Measurements from ENCODE around the gene KCNJ11. TPM values are rescaled to one million over a fixed set of nuclear protein-coding genes. Genes with fewer than 3 reads are reported as not detected.

KCNJ11 gene
- polyA plus RNA-seq, 1 donor from 2014 or later: 8.0 TPM

DNA sequence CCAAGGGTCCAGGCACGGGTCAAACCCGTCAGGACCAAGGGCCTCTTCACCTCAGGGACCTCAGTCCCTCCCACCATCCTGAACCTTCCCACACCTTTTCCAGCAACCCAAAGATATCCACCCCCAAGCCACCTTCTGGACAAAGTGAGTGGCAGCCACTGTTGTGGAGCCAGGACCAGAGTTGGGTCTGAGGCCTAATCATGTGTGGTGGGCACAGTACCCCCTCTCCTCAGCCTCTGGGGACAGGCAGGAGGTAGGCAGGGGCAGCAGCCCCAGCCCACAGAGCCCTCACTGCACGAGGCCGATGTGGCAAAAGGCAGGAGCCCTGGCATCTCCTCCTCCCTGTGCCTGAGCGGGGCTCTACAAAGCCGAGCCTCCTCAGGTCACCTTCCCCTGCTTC lies 2.5 kb downstream of the KCNJ11 start:
- H4K20me1 ChIP-seq (ENCODE audit: insufficient read depth): no peaks in the 10 kb centered on the region
- no peak for TF ChIP-seq SMC3 (conservative IDR thresholded peaks at IDR 0.05; ENCODE audit: poor library complexity)
- TF ChIP-seq, protein P1, sequence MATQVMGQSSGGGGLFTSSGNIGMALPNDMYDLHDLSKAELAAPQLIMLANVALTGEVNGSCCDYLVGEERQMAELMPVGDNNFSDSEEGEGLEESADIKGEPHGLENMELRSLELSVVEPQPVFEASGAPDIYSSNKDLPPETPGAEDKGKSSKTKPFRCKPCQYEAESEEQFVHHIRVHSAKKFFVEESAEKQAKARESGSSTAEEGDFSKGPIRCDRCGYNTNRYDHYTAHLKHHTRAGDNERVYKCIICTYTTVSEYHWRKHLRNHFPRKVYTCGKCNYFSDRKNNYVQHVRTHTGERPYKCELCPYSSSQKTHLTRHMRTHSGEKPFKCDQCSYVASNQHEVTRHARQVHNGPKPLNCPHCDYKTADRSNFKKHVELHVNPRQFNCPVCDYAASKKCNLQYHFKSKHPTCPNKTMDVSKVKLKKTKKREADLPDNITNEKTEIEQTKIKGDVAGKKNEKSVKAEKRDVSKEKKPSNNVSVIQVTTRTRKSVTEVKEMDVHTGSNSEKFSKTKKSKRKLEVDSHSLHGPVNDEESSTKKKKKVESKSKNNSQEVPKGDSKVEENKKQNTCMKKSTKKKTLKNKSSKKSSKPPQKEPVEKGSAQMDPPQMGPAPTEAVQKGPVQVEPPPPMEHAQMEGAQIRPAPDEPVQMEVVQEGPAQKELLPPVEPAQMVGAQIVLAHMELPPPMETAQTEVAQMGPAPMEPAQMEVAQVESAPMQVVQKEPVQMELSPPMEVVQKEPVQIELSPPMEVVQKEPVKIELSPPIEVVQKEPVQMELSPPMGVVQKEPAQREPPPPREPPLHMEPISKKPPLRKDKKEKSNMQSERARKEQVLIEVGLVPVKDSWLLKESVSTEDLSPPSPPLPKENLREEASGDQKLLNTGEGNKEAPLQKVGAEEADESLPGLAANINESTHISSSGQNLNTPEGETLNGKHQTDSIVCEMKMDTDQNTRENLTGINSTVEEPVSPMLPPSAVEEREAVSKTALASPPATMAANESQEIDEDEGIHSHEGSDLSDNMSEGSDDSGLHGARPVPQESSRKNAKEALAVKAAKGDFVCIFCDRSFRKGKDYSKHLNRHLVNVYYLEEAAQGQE (IDR thresholded peaks at IDR 0.05; ENCODE audit: borderline replicate concordance): no peak
- TF ChIP-seq EZH2 (IDR thresholded peaks at IDR 0.05; ENCODE audit: borderline replicate concordance, insufficient read depth, low read length, poor library complexity, severe bottlenecking): no peak
- TF ChIP-seq RAD21 (conservative IDR thresholded peaks at IDR 0.05): no peak
- no peak for TF ChIP-seq POLR2AphosphoS5 (IDR thresholded peaks at IDR 0.05)
- TF ChIP-seq, protein P2, sequence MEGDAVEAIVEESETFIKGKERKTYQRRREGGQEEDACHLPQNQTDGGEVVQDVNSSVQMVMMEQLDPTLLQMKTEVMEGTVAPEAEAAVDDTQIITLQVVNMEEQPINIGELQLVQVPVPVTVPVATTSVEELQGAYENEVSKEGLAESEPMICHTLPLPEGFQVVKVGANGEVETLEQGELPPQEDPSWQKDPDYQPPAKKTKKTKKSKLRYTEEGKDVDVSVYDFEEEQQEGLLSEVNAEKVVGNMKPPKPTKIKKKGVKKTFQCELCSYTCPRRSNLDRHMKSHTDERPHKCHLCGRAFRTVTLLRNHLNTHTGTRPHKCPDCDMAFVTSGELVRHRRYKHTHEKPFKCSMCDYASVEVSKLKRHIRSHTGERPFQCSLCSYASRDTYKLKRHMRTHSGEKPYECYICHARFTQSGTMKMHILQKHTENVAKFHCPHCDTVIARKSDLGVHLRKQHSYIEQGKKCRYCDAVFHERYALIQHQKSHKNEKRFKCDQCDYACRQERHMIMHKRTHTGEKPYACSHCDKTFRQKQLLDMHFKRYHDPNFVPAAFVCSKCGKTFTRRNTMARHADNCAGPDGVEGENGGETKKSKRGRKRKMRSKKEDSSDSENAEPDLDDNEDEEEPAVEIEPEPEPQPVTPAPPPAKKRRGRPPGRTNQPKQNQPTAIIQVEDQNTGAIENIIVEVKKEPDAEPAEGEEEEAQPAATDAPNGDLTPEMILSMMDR (IDR thresholded peaks at IDR 0.05; ENCODE audit: poor library complexity, severe bottlenecking): no peak
- TF ChIP-seq TAF1 (IDR thresholded peaks at IDR 0.05; ENCODE audit: low read depth): no peak
- no peak for TF ChIP-seq EP300 (conservative IDR thresholded peaks at IDR 0.05; ENCODE audit: poor library complexity, severe bottlenecking)
- TF ChIP-seq MXI1 (conservative IDR thresholded peaks at IDR 0.05; ENCODE audit: poor library complexity, severe bottlenecking): no peak
- H3K36me3 ChIP-seq (ENCODE audit: insufficient read depth, low read length): no peaks in the 10 kb centered on the region
- peak overlapping the region; percentile 49 for H3K4me3 ChIP-seq (ENCODE audit: low read length)
- no peaks in the 10 kb centered on the region for H3F3A ChIP-seq (ENCODE audit: insufficient read depth, low read length, poor library complexity, severe bottlenecking)
- H3K9me3 ChIP-seq (ENCODE audit: low read length): no peaks in the 10 kb centered on the region
- H3K4me2 ChIP-seq (ENCODE audit: low read length): no peak overlapping the region
- H3K79me2 ChIP-seq (replicated peaks; ENCODE audit: insufficient read depth, low read length): no peaks in the 10 kb centered on the region
- no peak overlapping the region for H3K9ac ChIP-seq (ENCODE audit: low read length)
- H2AFZ ChIP-seq (ENCODE audit: low read depth, low read length): no peak overlapping the region
- no peaks in the 10 kb centered on the region for H3K27me3 ChIP-seq (ENCODE audit: insufficient read depth, low read depth, low read length)
- H3K9me2 ChIP-seq (ENCODE audit: insufficient read depth, low read length): no peaks in the 10 kb centered on the region
- H3K27ac ChIP-seq (ENCODE audit: low read length): no peak overlapping the region

DNA sequence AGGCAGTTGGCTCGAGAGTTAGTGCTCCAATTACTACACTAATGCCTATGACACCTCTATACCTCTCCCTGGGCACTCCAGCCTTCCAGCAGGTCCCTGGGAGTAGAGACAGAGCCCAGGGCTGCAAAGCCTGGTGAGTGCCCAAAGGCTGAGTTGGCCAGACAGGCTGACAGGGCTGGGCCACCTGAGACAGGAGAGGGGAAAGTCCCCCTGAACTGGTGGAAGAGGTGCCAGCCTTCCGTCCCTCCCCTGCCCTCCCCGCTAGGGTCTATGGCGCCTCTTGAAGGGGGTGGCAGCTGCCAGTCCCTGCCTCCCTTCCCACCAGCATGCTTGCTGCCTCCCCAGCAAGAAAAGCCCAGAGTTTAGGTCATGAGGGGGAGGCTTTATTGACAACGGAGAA lies 3.0 kb downstream of the KCNJ11 start:
- H3K9me2 ChIP-seq (ENCODE audit: insufficient read depth, low read length): no peaks in the 10 kb centered on the region
- H3K4me3 ChIP-seq (ENCODE audit: low read length): peak overlapping the region; percentile 49
- no peaks in the 10 kb centered on the region for H3K27me3 ChIP-seq (ENCODE audit: insufficient read depth, low read depth, low read length)
- no peaks in the 10 kb centered on the region for H4K20me1 ChIP-seq (ENCODE audit: insufficient read depth)
- H3K79me2 ChIP-seq (replicated peaks; ENCODE audit: insufficient read depth, low read length): no peaks in the 10 kb centered on the region
- H3K9ac ChIP-seq (ENCODE audit: low read length): no peak overlapping the region
- no peaks in the 10 kb centered on the region for H3K9me3 ChIP-seq (ENCODE audit: low read length)
- no peaks in the 10 kb centered on the region for H3K36me3 ChIP-seq (ENCODE audit: insufficient read depth, low read length)
- H2AFZ ChIP-seq (ENCODE audit: low read depth, low read length): no peak overlapping the region
- no peak for TF ChIP-seq EP300 (conservative IDR thresholded peaks at IDR 0.05; ENCODE audit: poor library complexity, severe bottlenecking)
- H3K4me2 ChIP-seq (ENCODE audit: low read length): no peak overlapping the region
- H3K27ac ChIP-seq (ENCODE audit: low read length): no peak overlapping the region
- H3F3A ChIP-seq (ENCODE audit: insufficient read depth, low read length, poor library complexity, severe bottlenecking): no peaks in the 10 kb centered on the region

DNA sequence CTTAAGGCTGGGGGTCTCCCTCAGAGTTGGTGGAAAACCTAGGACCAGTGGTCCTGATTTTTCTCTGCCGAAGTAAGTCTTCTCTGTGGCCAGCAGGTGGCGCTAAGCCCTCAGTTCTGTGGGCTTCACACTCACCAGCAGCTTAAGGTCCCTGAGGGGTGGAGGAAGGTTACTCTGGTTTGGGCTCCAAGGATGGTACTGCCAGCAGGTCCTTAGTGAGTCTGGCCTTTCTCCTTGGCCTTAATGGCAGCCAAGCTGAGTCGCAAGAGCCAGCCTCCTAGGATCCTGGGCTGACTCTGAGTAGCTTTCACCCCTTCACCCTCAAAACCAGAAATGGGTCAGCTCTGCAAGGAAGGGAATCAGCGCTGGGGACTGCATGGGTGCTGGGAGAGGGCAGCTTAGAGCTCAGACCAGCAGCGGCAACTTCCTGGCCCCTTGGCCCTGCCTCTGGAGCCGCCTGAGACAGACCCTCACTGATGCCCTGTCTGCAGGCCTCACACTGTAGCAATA lies 4.4 kb downstream of the KCNJ11 start:
- Histone ChIP-seq H3K9me3 (ENCODE audit: low read length) (no peaks in the 10 kb centered on the region), H4K20me1 (ENCODE audit: insufficient read depth) (no peaks in the 10 kb centered on the region), H3K9ac (ENCODE audit: low read length) (no peak overlapping the region), H3K4me3 (ENCODE audit: low read length) (no peak overlapping the region), H3K36me3 (ENCODE audit: insufficient read depth, low read length) (no peaks in the 10 kb centered on the region), H3K27ac (ENCODE audit: low read length) (no peak overlapping the region), H3K27me3 (ENCODE audit: insufficient read depth, low read depth, low read length) (no peaks in the 10 kb centered on the region), H2AFZ (ENCODE audit: low read depth, low read length) (no peak overlapping the region), H3F3A (ENCODE audit: insufficient read depth, low read length, poor library complexity, severe bottlenecking) (no peaks in the 10 kb centered on the region), H3K79me2 (replicated peaks; ENCODE audit: insufficient read depth, low read length) (no peaks in the 10 kb centered on the region), H3K9me2 (ENCODE audit: insufficient read depth, low read length) (no peaks in the 10 kb centered on the region), H3K4me2 (ENCODE audit: low read length) (no peak overlapping the region)
- TF ChIP-seq TAF1 (IDR thresholded peaks at IDR 0.05; ENCODE audit: low read depth): no peak
- peak; percentile 91 for TF ChIP-seq RAD21 (conservative IDR thresholded peaks at IDR 0.05)
- TF ChIP-seq, protein P1 (IDR thresholded peaks at IDR 0.05; ENCODE audit: borderline replicate concordance): no peak
- TF ChIP-seq EZH2 (IDR thresholded peaks at IDR 0.05; ENCODE audit: borderline replicate concordance, insufficient read depth, low read length, poor library complexity, severe bottlenecking): no peak
- peak; percentile 92 for TF ChIP-seq SMC3 (conservative IDR thresholded peaks at IDR 0.05; ENCODE audit: poor library complexity)
- TF ChIP-seq, protein P2 (IDR thresholded peaks at IDR 0.05; ENCODE audit: poor library complexity, severe bottlenecking): peak; percentile 94

Measured in neural cell (in vitro differentiated cells).